NCI-H748 (cell line): Measurements from ENCODE around the gene DIAPH3.

Source experiments
- DNase-seq: peaks from one replicate; lab custom pipeline; 2025; ENCODE audit not compliant: unreplicated experiment; lab: John Stamatoyannopoulos, UW

Gene DIAPH3

GRCh38 chr13:59643906-59644626, 519.7 kb downstream of the DIAPH3 start:
- DNase-seq = no peak

- DNase-seq = no peak
Observed at GRCh38 chr13:59643364-59643841, 520.3 kb downstream of the DIAPH3 start.

GRCh38 chr13:59641817-59642216, 521.9 kb downstream of the DIAPH3 start:
- no peak for DNase-seq

- no peak for DNase-seq
Observed at GRCh38 chr13:59641261-59641660, 522.5 kb downstream of the DIAPH3 start.

- DNase-seq = no peak
Observed at GRCh38 chr13:59638404-59638803, 525.3 kb downstream of the DIAPH3 start.

- DNase-seq = no peak
Observed at GRCh38 chr13:59635589-59635988, 528.1 kb downstream of the DIAPH3 start.

- no peak for DNase-seq
Observed at GRCh38 chr13:59633290-59633689, 530.4 kb downstream of the DIAPH3 start.

- DNase-seq = no peak
Observed at GRCh38 chr13:59631271-59631670, 532.5 kb downstream of the DIAPH3 start.

GRCh38 chr13:59625111-59625510, 538.6 kb downstream of the DIAPH3 start:
- DNase-seq = no peak

GRCh38 chr13:59623206-59623915, 540.4 kb downstream of the DIAPH3 start:
- no peak for DNase-seq

- no peak for DNase-seq
Observed at GRCh38 chr13:59621773-59622172, 542.0 kb downstream of the DIAPH3 start.
